Astrocyte (in vitro differentiated cells and primary cell): ENCODE data around the gene CALR3. TPM values are rescaled to one million over a fixed set of nuclear protein-coding genes. Genes with fewer than 3 reads are reported as not detected.
"Not testable (repeated sequence)": the region's sequence is repeated elsewhere in the genome, so short reads cannot be mapped to it uniquely, and the experiment has no call there.

Experiments used
- DNase-seq: peaks from one replicate; pipeline ENCODE4 v3.0.0-alpha.2; 2010; ENCODE audit warnings: low read depth
- FAIRE-seq: peaks from 2 replicates; lab custom pipeline; 2011; peaks lifted over from hg19 to GRCh38; lab: Jason Lieb, UNC
- H2AFZ ChIP-seq: 2 replicates; pipeline ENCODE4 v1.6.0; 2012; ENCODE audit warnings: low read depth, low read length, inconsistent platforms
- H3K27ac ChIP-seq: 2 replicates; pipeline ENCODE4 v1.5.1; 2011; ENCODE audit warnings: low read depth, low read length, inconsistent platforms
- H3K27me3 ChIP-seq: 2 replicates; pipeline ENCODE4 v1.6.0; 2011; ENCODE audit warnings: low read length, inconsistent platforms; ENCODE audit not compliant: insufficient read depth
- H3K36me3 ChIP-seq: 2 replicates; pipeline ENCODE4 v1.5.1; 2011; ENCODE audit warnings: low read length, inconsistent platforms; ENCODE audit not compliant: insufficient read depth
- H3K4me1 ChIP-seq: 2 replicates; pipeline ENCODE4 v1.5.1; 2011; ENCODE audit warnings: low read length, inconsistent platforms; ENCODE audit not compliant: insufficient read depth
- H3K4me2 ChIP-seq: 2 replicates; pipeline ENCODE4 v1.6.0; 2012; ENCODE audit warnings: low read length, inconsistent platforms
- H3K4me3 ChIP-seq: 2 replicates; pipeline ENCODE4 v1.5.1; 2011; ENCODE audit warnings: low read depth, mild to moderate bottlenecking, low read length, inconsistent platforms; ENCODE audit not compliant: insufficient read depth
- H3K79me2 ChIP-seq: 2 replicates; pipeline ENCODE4 v1.6.0; 2012; ENCODE audit warnings: mild to moderate bottlenecking, low read length, inconsistent platforms; ENCODE audit not compliant: insufficient read depth
- H3K9ac ChIP-seq: 2 replicates; pipeline ENCODE4 v1.6.0; 2012; ENCODE audit warnings: mild to moderate bottlenecking, low read length, inconsistent platforms
- H3K9me3 ChIP-seq: 2 replicates; pipeline ENCODE4 v1.5.1; 2012; ENCODE audit warnings: low read depth, mild to moderate bottlenecking, low read length, inconsistent platforms; ENCODE audit not compliant: insufficient read depth
- H4K20me1 ChIP-seq: 2 replicates; pipeline ENCODE4 v1.6.0; 2012; ENCODE audit warnings: low read length, inconsistent platforms; ENCODE audit not compliant: insufficient read depth
- H3K27ac Mint-ChIP-seq: one replicate; pipeline ENCODE4 v1.8.0; 2021; ENCODE audit warnings: mild to moderate bottlenecking, mixed read lengths; ENCODE audit not compliant: unreplicated experiment
- H3K27me3 Mint-ChIP-seq: one replicate; pipeline ENCODE4 v1.8.0; 2021; ENCODE audit warnings: low read depth, mixed read lengths; ENCODE audit not compliant: unreplicated experiment
- H3K36me3 Mint-ChIP-seq: one replicate; pipeline ENCODE4 v1.8.0; 2021; ENCODE audit warnings: low read depth, mixed read lengths; ENCODE audit not compliant: unreplicated experiment
- H3K4me1 Mint-ChIP-seq: one replicate; pipeline ENCODE4 v1.8.0; 2021; ENCODE audit warnings: low read depth, mixed read lengths; ENCODE audit not compliant: unreplicated experiment
- H3K4me3 Mint-ChIP-seq: one replicate; pipeline ENCODE4 v1.8.0; 2021; ENCODE audit warnings: mild to moderate bottlenecking, moderate library complexity, mixed read lengths; ENCODE audit not compliant: unreplicated experiment
- H3K9me3 Mint-ChIP-seq: one replicate; pipeline ENCODE4 v1.8.0; 2021; ENCODE audit warnings: mild to moderate bottlenecking, mixed read lengths; ENCODE audit not compliant: unreplicated experiment
- CTCF ChIP-seq: IDR thresholded peaks from 2 replicates; pipeline ENCODE4 v1.5.1; 2011; ENCODE audit warnings: low read depth, mild to moderate bottlenecking, inconsistent platforms, low read length, moderate library complexity; ENCODE audit not compliant: insufficient read depth
- EZH2 ChIP-seq: IDR thresholded peaks from 2 replicates; pipeline ENCODE4 v1.6.1; 2012; ENCODE audit warnings: mild to moderate bottlenecking, low read length, inconsistent platforms; ENCODE audit not compliant: insufficient read depth
- total RNA-seq: library from RNA; stranded (reverse); gene quantifications from 2 replicates; pipeline ENCODE4 v1.2.1, GENCODE V29; 2021

CALR3 gene
- total RNA-seq, 1 donor from 2014 or later: not detected

GRCh38 chr19:16496613-16496983, 631 bp upstream of the CALR3 start:
- peak overlapping the region; percentile 76 for H3K4me3 ChIP-seq
- H4K20me1 ChIP-seq: no peaks in the 10 kb centered on the region
- Mint-ChIP-seq H3K9me3 (no peaks in the 10 kb centered on the region), H3K27me3 (no peaks in the 10 kb centered on the region), H3K27ac (peak overlapping the region; percentile 92), H3K4me1 (no peaks in the 10 kb centered on the region), H3K4me3 (peak overlapping the region; percentile 96), H3K36me3 (no peaks in the 10 kb centered on the region)
- peaks cover 3% of the 10 kb centered on the region for H3K36me3 ChIP-seq
- TF ChIP-seq CTCF: no peak
- no peak for TF ChIP-seq EZH2
- peaks cover 11% of the 10 kb centered on the region for H3K4me1 ChIP-seq
- H3K27ac ChIP-seq: peak overlapping the region; percentile 83
- peak overlapping the region; percentile 87 for H2AFZ ChIP-seq
- no peaks in the 10 kb centered on the region for H3K9me3 ChIP-seq
- no peaks in the 10 kb centered on the region for H3K27me3 ChIP-seq
- no peak for FAIRE-seq
- H3K4me2 ChIP-seq: peak overlapping the region; percentile 91
- peak overlapping the region; percentile 86 for H3K9ac ChIP-seq
- DNase-seq: peak; percentile 56
- H3K79me2 ChIP-seq: peaks cover 19% of the 10 kb centered on the region

GRCh38 chr19:16486476-16486875, 9.5 kb downstream of the CALR3 start:
- H3K36me3 Mint-ChIP-seq, H3K4me2 ChIP-seq, H3K36me3 ChIP-seq, H3K4me3 Mint-ChIP-seq, H3K27ac Mint-ChIP-seq, H3K9ac ChIP-seq, H3K9me3 ChIP-seq, H3K27ac ChIP-seq, FAIRE-seq, H3K9me3 Mint-ChIP-seq, H3K27me3 ChIP-seq, H3K4me3 ChIP-seq, H3K27me3 Mint-ChIP-seq, H3K4me1 Mint-ChIP-seq, H3K79me2 ChIP-seq, H3K4me1 ChIP-seq, DNase-seq, H4K20me1 ChIP-seq, H2AFZ ChIP-seq: not testable (repeated sequence)

DNA sequence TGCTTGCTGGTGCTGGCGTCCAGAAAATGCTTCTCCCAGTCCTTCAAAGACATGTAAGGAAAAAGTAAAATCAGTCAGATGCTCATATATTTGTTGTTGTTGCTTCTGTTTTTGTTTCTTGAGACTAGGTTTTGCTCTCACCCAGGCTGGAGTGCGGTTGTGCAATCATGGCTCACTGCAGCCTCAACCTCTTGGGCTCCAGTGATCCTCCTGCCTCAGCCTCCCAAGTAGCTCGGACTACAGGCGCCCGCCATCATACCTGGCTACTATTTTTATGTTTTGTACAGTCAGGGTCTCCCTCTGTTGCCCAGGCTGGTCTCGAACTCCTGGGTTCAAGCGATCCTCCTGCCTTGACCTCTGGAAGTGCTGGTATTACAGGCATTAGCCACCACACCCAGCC, 13.2 kb downstream of the CALR3 start:
- no peak for TF ChIP-seq EZH2
- TF ChIP-seq CTCF: no peak
- no peaks in the 10 kb centered on the region for H3K4me1 ChIP-seq
- no peak overlapping the region for H3K27ac Mint-ChIP-seq

More for the DNA sequence above, 13.2 kb downstream of the CALR3 start:
- no peaks in the 10 kb centered on the region for H3K4me1 Mint-ChIP-seq
- no peaks in the 10 kb centered on the region for H3K36me3 Mint-ChIP-seq
- Histone ChIP-seq H3K36me3 (no peaks in the 10 kb centered on the region), H3K9me3 (no peaks in the 10 kb centered on the region), H2AFZ (no peak overlapping the region), H3K9ac (no peak overlapping the region), H3K27ac (no peak overlapping the region), H3K4me2 (no peak overlapping the region), H3K4me3 (no peak overlapping the region), H4K20me1 (no peaks in the 10 kb centered on the region), H3K27me3 (no peaks in the 10 kb centered on the region), H3K79me2 (no peaks in the 10 kb centered on the region)
- DNase-seq: no peak
- H3K4me3 Mint-ChIP-seq: no peak overlapping the region
- FAIRE-seq: no peak
- H3K9me3 Mint-ChIP-seq: no peaks in the 10 kb centered on the region
- peaks cover 5% of the 10 kb centered on the region for H3K27me3 Mint-ChIP-seq
